ENCODE measurements around the gene EP400. TPM values are rescaled to one million over a fixed set of nuclear protein-coding genes. Genes with fewer than 3 reads are reported as not detected.
A peak's percentile ranks its signal among the peaks of the same experiment; 100 is the strongest.

Gene EP400
- total and polyA plus RNA-seq, 2 of the 13 experiments (the other 11 are each of a cell fraction or from before 2014, with no cell fraction given), result 4.9 to 5.0 TPM

GRCh38 chr12:131948166-131948712 lies 1.5 kb upstream of the EP400 start:
- peaks cover 23% of the 10 kb centered on the region for H3K79me2 ChIP-seq (ENCODE audit: insufficient read depth, low read length)
- ATAC-seq (no peak), FAIRE-seq (no peak), DNase-seq (ENCODE audit: low spot score) (no peak)
- POLR2A ChIA-PET, result no interaction called here
- peaks cover 28% of the 10 kb centered on the region; the same call in 1 of the 2 replicates for H3K4me1 ChIP-seq (ENCODE audit: insufficient read depth, low read length)
- no peak overlapping the region for H3K27ac ChIP-seq (ENCODE audit: extremely low read length, insufficient read depth, low read length)
- in situ Hi-C loops (cut with HindIII; ENCODE audit: extremely low pct_ligation_motif_present, low pct_unique_long_range_greater_than_20kb), result no loop called here
- intact Hi-C loops (cut with micrococcal nuclease; ENCODE audit: unreplicated experiment), result no loop called here
- no peak overlapping the region for H3K4me3 ChIP-seq (replicated peaks in 1 of 3; ENCODE audit: insufficient read depth in 1 of 3, low read depth in 2 of 3, low read length in 3 of 3)
- H3K27me3 ChIP-seq (ENCODE audit: control insufficient read depth in 1 of 2, insufficient read depth in 2 of 2, low read length in 2 of 2), result no peaks in the 10 kb centered on the region; a peak in 1 of 5 replicates
- 66% methylated on average over 1 of the region's 1 CpG for WGBS (ENCODE audit: low lambda C conversion rate)
- H3K36me3 ChIP-seq (replicated peaks in 1 of 2; ENCODE audit: control insufficient read depth in 1 of 2, insufficient read depth in 2 of 2, low read length in 2 of 2), result peaks cover 0 to 8% of the 10 kb centered on the region in 2 experiments; a peak in 1 of 5 replicates
- H3K9me3 ChIP-seq (ENCODE audit: low read length), result no peaks in the 10 kb centered on the region
- no peak overlapping the region for H2AFZ ChIP-seq (ENCODE audit: low read length)
- CTCF ChIA-PET (ENCODE audit: low intra/inter-chr PET ratio, low total read pairs), result no interaction called here
- no peak overlapping the region for H3K9ac ChIP-seq (ENCODE audit: insufficient read depth, low read depth, low read length)
- no peak overlapping the region for H3K4me2 ChIP-seq (ENCODE audit: low read depth, low read length)
- no peaks in the 10 kb centered on the region for H4K20me1 ChIP-seq (ENCODE audit: insufficient read depth, low read length)
- no peak for TF ChIP-seq ATM (IDR thresholded peaks at IDR 0.05; ENCODE audit: borderline replicate concordance)
- TF ChIP-seq ZNF121 (CRISPR knock-in tag; IDR thresholded peaks at IDR 0.05), result peak; percentile 83
- TF ChIP-seq ZBTB25 (CRISPR knock-in tag; IDR thresholded peaks at IDR 0.05), result no peak
- no peak for TF ChIP-seq SRF (IDR thresholded peaks at IDR 0.05; ENCODE audit: low read depth, low read length)
- TF ChIP-seq LRRFIP1 (CRISPR knock-in tag; conservative IDR thresholded peaks at IDR 0.05), result no peak
- no peak for TF ChIP-seq HNRNPL (IDR thresholded peaks at IDR 0.05; ENCODE audit: low read depth, low read length)
- TF ChIP-seq CC2D1A (CRISPR knock-in tag; IDR thresholded peaks at IDR 0.05), result no peak
- TF ChIP-seq ZNF782 (CRISPR knock-in tag; IDR thresholded peaks at IDR 0.05; ENCODE audit: borderline replicate concordance), result no peak
- TF ChIP-seq ARNT (IDR thresholded peaks at IDR 0.05), result no peak
- no TSS peak for BruUV-seq (replicated peaks)
